Measurements from ENCODE around the gene NFYB. TPM values are rescaled to one million over a fixed set of nuclear protein-coding genes. Genes with fewer than 3 reads are reported as not detected.
"Not testable (repeated sequence)": the region's sequence is repeated elsewhere in the genome, so short reads cannot be mapped to it uniquely, and the experiment has no call there.

NFYB gene
- 32.6 TPM for polyA plus RNA-seq (ENCODE audit: insufficient read length)

DNA sequence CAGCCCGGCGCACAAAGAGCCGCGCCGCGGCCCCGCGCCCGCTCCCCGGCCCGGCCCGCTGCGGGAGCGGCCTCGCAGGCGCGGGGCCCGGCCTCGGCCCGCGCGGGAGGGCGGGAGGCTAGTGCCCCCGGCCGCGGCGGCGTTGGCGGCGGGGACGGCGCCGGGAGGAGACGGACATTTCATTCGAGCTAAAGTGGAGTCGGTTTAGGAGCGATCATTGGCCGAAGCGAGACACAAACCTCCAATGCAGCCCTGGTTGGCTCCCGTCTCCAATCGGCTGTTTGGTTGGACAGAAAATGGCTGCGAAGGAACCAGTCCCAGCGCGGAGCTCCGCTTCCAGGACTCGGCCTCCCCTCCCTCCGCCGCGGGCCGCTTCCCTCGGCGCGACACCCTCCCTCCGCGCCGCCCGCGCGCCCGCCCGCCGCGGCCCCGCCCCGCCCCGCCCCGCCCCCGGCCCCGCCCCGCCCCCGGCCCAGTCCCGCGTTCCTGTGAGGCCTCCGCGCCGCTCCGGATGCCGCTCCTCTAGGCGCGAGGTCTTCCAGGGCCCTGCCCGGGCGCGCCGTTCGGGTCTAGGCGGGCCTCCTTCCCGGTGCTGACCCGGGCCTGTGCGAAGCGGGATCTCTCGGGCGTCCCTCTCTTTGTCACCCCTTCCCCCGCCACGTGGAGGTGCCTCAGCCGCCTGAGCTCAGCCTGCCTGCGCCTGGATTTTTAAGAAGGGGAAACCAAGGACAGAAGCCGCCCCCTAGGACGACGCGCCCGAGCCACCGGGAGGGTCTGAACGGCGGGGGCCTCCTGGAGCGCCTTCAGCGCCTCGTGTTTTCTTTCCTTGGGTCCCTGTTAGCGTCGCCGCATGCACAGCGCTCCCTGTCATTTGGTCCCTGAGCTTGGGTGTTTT lies at the start of gene NFYB:
Gene NFYB (minus strand): TSS at position 309 of the 895 bp plus-strand sequence. CDS start 2,757 bp downstream, outside the sequence.
- peak; percentile 97 for DNase-seq

DNA sequence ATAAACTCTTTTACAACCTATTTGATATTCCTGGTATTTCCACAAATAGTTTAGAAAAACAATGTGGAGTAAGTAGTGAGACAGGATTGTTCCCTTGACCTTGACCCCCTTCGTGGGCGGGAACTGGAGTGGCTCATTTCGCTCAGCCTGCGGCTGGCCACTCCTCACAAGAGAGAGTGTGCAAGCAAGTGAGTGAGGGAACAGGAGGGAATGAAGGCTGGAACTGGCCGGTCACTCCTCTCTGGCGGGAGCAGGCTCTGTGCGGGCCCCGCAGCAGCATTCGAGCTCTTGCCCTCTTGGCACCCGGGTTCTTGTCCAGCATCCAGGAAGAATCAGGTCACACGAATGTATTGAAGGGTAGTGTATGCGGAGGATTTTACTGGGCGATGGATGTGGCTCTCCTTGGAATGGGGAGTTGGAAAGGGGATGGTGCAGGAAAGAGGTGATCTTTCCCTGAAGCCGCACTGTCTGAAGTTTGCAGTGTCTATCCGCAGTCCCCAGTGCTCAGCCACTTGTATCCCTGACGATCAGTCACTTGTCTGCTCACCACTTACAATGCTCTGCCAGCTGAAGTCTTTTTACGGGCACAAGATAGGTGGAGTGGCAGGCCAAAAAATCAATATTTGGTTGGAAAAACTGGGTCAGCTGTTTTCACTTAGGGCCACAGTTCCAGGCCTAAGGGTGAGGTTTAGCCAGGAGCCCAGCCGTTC lies 49.6 kb upstream of the NFYB start:
- DNase-seq = no peak

DNA sequence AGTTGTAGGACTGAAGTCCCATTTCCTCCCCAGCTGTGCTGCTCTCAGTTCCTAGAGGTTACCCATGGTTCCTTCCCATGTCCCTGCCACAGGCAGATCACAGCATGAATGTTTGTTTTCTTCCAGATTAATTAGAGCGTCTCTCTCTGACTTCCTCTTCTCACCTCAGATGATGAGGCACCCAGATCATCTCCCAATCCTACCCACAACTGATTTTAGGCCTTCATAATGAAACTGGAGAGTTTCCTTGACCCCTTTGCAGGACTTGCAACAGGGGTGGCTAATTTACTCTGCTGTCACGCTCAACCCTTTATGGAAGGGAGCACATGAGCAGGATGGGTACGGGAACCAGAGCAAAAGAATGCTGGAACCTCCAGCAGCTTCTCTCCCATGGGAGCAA lies 45.4 kb upstream of the NFYB start:
- no peak for DNase-seq

DNA sequence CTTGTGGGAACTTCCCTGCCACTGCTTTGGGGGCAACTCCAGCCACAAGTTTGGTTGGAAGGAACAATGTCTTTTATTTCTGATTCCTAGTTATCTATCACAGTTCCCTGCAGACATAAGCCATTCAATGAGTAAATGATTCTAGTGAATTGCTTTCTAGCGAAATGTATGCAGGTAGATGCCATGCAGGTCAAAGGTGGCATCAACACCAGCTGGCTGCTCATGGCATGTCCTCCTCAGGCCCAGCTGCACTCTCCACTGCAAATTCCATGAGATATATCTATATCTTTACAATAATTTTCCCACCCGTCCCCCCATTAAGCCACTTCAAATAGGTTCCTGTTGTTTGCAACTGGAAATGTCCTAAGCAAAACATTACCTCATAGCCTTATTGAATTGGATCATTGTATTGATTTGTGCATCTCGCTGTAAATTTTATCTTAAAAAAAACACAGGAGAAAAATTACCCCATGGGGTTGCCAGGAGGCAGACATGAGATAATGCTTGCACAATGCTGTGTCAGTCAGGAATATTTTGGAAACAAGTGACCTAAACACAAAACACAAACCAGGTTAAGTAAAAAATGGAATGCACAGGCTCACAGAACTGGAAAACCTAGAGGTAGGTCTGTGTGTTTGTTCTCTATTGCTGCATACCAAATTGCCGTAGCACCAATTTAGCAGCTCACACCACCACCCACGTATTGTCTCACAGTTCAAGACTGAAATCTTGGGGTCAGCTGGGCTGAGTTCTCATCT lies 44.8 kb upstream of the NFYB start:
- DNase-seq = no peak

DNA sequence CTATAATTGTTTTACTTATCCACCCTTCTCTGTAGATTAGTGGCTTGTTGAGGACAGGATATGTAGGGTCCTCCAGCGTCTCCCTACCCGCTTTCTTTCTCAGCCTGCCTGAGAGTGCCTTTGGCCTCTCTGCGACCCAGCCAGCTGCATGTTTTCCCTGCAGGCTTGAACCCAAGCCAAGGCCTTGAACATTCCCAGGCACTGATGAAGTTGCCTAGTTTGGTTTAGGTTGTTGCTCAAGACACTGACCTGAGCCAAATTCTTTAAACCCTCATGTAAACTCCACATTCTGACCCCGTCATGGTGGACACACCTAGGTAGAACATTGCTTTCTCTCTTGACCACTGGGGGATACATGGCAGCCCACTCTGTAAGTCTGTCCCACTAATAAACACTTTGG lies 44.1 kb upstream of the NFYB start:
- no peak for DNase-seq

DNA sequence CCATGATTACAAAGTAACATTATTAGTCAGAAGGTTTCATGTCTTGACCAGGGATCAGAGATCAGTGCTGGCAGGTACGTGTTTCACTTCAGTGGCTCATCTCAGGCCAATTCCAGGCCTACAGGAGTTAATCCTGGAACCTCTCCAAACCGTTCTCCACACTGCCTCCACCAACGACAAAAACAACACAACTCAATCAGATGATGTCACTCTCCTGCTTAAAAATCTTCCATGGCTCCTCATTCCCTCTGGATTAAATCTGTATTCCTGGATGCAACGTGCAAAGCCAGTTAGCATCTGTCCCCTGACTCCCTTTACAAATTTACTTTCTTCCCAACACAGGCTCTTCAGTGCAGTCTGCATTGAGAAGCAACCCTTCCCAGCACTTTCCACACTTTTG lies 43.3 kb upstream of the NFYB start:
- no peak for DNase-seq

DNA sequence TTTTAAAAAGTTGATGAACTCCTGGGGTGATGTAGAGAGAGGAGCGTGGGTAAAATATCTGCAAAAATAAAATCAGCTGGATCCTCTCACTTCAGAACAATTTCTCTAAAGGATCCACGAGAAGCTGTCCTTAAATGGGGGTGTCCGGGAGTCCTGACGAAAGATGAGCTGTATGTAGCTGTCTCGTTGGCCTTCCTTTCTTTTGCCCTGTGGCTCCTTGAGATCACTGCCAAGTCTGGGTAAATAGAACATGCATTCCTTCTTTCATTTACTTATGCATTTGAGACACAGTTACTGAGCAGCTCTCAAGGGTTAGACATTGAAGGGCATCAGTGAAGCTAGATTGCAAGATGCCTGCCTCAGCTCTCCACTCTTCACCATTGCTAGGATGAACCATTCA lies 42.4 kb upstream of the NFYB start:
- DNase-seq = no peak

DNA sequence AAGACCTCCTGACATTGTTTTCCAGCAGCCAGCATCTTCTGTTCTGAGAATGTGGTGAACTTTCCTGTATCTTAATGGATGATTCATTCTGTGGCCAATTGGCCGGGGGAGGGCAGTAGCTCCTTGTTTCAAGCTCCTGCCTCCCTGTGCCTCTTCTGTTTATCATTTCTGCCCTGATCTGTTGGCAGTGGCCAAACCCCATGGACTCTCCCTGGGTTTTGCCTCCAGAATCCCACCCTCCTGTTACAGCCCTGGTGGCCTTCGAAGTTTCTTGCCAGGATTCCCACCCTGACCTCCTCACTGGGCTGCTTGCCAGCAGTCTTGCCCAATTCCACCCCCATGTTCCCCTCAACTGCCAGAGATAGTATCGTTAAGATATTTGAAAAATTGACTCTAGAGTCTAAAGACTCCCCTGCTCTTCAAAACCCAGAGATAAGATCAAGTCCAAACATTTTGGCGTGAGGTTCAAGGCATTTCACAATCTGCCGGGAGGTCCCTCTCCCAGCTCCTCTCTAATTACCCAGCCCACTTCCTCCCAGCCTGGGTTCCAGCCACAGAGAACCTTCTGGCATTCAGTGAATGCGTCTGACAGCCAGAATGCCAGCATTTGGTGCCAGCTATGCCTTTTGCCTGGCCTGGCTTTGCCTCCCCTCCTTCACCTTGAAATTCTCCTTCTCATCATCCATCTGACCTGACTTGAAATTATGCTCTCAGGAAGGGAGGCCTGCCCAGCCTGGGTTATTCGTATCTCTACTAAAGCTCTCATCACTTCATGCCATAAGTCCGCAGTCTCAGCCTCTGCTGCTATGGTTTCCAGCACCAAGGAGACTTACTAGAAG lies 39.9 kb upstream of the NFYB start:
- DNase-seq = no peak

DNA sequence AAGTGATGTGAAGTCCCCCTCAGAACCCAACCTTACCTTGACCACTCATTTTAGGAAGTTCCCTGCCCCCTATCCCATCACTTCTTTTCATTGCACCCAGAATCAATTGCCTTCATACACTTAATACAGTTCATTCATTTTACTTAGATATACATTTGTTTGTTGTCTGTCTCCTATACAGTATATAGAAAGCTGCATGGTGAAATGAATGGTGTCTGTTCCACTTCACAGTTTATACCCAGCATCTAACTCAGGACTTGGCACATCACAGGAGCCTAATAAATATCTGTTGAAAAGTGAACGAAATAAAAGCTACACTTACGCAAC lies 39.3 kb upstream of the NFYB start:
- no peak for DNase-seq

DNA sequence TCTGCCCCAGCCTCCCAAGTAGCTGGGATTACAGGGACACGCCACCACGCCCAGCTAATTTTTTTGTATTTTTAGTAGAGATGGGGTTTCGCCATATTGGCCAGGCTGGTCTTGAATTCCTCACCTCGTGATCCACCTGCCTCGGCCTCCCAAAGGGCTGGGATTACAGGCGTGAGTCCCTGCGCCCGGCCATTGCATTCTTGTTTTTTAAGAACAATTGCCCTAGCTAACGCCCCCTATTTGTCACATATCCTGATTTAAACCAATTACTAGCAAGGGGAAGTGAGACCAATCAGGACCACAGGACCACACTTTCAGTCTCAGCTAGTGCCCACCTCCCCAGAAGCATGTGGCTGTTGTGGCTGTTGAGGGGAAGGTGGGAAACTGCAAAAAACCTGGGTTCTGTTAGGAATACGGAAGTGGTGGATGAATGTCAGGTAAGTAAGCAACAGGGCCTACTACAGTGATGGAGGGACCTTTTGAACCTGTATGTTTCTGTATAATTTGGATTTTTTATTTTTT lies 37.8 kb upstream of the NFYB start:
- DNase-seq = no peak

DNA sequence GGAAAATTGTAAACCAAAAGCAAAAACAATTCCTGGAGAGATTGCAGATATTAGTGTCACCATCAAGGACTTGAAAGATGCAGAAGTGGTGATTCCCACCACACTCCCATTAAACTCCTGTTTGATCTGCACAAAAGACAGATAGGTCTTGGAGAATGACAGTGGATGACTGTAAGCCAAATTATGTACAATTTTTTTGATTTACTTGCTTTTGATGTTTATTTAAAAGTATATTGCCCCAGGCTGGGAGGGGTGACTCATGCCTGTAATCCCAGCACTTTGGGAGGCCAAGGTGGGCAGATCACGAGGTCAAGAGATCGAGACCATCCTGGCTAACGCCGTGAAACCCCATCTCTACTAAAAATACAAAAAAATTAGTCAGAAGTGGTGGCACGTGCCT lies 35.8 kb upstream of the NFYB start:
- DNase-seq = not testable (repeated sequence)

DNA sequence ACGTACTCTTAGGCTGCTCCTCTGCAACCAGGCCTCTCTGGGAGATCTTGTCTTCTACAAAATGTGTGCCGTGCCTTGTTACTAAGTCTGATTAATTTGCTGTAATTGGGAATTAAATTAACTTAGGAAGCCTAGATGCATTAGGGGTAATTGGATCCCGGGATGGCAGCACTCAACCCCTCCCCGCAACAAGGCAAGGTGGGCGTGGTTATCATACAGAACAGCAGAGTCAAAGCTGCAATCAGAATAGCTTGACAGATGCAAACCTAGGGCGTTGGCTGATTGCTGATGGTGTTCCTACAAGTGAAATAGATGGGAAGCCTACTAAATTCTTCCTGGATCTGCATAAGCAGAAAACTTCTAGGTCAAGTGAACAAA lies 34.5 kb upstream of the NFYB start:
- DNase-seq = no peak

DNA sequence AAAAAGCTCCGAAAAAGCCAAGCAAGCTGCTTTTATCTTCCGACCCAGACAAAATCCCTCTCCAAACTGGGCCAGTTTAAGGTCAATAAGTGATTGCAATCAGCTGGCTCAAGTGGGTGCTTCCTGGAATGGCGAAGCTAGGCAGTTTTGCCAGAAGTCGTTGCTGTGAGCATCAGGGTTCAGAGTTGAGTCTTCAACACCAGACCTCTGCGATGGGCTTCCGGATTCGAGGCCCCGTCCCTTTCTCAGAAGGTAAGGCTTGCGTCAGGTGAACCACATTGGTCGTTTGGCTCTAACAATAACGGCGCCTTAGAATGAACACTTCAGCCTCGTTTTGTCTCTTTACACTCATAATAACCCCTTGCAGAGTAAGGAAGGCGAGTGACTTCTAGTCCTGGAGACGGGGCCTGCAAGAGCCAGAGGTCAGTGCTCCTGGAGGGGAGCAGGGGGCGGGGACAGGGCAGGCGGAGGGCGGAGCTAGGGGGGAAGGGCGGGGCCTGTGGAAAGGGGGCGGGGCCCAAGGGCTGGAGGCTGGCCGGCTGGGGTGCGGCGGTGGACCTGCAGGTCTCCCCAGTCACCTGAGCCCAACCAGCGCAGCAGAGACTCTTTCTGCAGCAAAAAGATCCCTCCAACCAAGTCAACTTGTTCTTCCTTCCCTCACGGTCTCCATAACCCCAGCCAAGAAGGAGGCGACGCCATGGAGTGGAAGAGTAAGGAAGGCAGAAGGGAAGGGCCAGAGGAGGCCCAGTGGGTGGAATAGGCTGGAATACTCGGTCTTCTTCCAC lies 34.0 kb upstream of the NFYB start:
- no peak for DNase-seq

DNA sequence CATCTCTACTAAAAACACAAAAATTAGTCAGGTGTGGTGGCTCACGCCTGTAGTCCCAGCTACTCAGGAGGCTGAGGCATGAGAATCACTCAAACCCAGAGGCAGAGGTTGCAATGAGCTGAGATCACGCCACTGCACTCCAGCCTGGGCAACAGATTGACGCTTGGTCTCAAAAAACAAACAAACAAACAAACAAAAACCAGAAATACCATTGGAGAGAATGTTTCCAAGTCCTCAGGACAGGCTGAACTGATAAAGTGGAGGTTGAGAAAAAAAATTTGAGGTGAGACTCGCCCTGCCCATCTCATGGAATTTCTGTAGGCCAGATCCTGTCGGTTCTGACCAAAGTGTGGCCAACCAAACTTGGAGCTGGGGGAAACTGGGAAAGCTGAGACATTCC lies 30.6 kb upstream of the NFYB start:
- no peak for DNase-seq

DNA sequence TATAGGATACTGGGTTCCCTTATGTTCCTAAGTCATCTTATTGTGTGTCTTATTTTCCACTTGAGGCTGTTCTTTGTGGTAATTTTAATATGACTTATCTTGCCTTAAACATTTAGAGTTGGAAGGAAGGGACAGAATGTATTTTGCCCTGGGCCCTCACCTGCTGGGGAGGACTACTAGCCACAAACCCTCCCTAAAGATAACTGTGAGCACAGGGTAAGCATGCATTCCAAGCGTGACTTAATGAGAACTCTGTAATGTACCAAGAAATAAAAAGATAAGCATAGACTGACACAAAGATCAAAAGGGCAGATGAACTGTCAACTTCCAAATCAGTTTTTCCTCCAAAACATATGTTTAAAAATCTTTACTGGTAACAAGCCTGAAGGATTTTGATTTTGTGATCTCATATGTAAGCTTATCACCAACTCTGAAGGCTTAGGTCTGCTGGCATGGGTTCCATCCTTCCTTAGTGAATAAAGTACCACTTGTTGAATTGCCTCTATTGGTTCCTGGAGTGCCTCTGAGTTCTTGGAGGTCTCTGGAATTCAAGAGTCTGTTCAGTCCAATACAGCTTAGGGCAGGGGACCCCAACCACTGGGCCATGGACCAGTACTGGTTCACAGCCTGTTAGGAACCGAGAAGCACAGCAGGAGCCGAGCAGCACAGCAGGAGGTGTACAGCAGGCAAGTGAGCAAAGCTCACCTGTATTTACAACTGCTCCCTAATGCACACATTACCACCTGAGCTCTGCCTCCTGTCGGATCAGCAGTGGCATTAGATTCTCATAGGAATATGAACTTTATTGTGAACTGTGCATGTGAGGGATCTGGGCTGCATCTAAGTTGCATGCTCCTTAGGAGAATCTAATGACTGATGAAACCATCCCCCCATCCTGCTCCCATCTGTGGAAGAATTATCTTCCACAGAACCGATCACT lies 29.8 kb upstream of the NFYB start:
- DNase-seq = no peak

DNA sequence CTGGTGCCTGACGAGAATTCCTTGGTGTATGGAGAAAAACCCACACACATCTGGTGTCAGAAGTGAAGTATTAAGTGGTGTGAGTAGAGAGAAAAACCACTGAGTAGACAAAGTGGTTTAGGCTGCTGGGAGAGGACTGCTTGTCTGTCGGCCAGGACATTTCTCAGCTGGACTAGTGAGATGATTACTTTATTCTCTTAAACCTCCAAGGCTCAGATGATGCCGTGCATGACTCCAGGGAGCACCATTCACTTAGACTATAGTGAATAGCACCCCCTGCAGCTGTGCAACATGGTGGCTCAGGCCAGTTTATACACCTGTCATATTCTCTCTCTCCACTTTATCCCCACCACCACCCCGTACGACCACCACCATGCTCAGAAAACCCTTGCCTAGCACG lies 28.5 kb upstream of the NFYB start:
- no peak for DNase-seq

DNA sequence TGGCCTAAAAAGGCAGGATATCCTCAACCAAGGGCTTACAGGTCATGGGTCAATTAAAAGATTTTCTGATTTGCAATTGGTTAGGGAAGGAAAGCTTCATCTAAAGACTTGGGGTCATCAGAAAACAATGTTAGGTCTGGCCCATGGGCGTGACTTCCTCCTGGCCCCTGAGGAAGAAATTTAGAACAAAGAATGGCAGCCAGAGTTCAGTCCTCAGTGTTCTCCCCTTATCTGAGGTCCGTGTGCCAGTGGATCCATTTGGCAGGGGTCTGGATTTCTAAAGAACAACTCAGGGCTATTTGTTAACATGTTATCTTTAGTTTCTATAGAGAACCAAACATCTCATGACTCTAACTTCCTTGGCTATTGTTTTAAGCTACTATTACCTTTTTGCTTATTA lies 27.8 kb upstream of the NFYB start:
- DNase-seq = no peak

DNA sequence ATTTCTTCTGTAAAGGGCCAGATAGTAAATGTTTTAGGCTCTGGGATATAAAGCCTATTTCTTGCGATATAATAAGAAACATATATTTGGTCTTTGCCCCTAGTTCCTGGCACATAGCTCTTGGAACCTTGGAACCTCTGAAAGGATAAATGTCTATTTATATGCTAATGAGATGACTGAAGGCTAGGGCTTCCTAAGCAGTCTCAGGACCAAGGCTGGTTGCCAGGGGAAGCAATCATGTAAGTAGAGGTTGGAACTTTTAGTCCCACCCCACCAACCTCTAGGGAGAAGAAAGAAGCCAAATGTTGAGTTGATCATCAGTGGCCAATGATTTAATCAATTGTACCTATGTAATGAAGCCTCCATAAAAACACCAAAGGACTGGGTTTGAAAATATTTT lies 26.6 kb upstream of the NFYB start:
- DNase-seq = no peak

DNA sequence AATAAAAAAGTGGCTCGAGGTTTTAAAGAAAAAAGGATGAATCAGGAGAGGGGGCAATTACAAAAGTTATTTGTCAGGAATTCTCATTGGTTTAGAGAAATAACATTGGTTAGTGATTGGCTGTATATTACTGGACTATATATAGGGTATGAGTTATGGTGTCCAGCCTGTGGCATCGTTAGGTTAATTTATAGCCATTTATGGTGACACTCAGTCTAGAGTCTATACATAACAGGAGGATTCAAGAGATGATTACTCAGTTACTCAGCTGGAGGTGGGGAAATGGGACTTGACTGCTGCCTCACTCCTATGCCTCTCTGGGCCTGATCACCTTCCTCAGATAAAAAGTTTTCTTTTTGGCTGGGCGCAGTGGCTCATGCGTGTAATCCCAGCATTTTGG lies 25.6 kb upstream of the NFYB start:
- DNase-seq = no peak

DNA sequence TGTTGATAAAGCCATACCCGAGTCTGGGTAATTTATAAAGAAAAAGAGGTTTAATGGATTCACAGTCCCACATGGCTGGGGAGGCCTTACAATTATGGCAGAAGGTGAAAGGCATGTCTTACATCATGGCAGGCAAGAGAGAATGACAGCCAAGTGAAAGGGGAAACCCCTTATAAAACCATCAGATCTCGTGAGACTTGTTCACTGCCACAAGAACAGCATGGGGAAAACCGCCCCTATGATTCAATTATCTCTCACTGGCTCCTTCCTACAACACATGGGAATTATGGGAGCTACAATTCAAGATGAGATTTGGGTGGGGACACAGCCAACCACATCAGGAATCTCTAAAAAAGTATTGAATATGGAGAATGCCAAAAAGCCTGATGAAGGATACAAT lies 25.0 kb upstream of the NFYB start:
- DNase-seq = not testable (repeated sequence)
